ENCODE results near the gene DUSP1.

- TF ChIP-seq CTCF (IDR thresholded peaks at IDR 0.05) (no peak), POLR2A (IDR thresholded peaks at IDR 0.05) (no peak)
Measured at GRCh38 chr5:172733974-172734346, 37.0 kb downstream of the DUSP1 start.

Data from body of pancreas (tissue), 4 donors.